AG09319 (cell line): ENCODE measurements around the gene IRF3.

Source experiments
- DNase-seq: peaks from one replicate; pipeline ENCODE4 v3.0.0-alpha.2; 2010; ENCODE audit warnings: low read depth; ENCODE audit errors: extremely low read depth
- CTCF ChIP-seq: IDR thresholded peaks from 2 replicates; pipeline ENCODE4 v1.5.1; 2011; ENCODE audit warnings: low read depth, mild to moderate bottlenecking, inconsistent platforms, low read length, moderate library complexity

The IRF3 gene

GRCh38 chr19:49616945-49617344 lies 48.7 kb downstream of the IRF3 start:
- DNase-seq, result no peak
- TF ChIP-seq CTCF, result no peak

- no peak for TF ChIP-seq CTCF
- no peak for DNase-seq
Observed at GRCh38 chr19:49616532-49616931, 49.1 kb downstream of the IRF3 start.

GRCh38 chr19:49615861-49616260 lies 49.8 kb downstream of the IRF3 start:
- no peak for TF ChIP-seq CTCF
- DNase-seq, result no peak

GRCh38 chr19:49614096-49614833 lies 51.4 kb downstream of the IRF3 start:
- no peak for DNase-seq
- no peak; the same call in 1 of the 2 replicates for TF ChIP-seq CTCF

GRCh38 chr19:49613374-49613773 lies 52.3 kb downstream of the IRF3 start:
- no peak for DNase-seq
- TF ChIP-seq CTCF, result no peak
